Measurements from ENCODE around the gene DTNB.

The DTNB gene

GRCh38 chr2:25649786-25650185, 23.6 kb downstream of the DTNB start:
- TF ChIP-seq EZH2phosphoT487 (IDR thresholded peaks at IDR 0.05; ENCODE audit: low read depth) (no peak), CTCF (IDR thresholded peaks at IDR 0.05; ENCODE audit: low read depth, low read length) (no peak)
- no peak overlapping the region for H3K27ac ChIP-seq (ENCODE audit: low read length)
- H4K20me1 ChIP-seq (ENCODE audit: insufficient read depth, low read length), result 0 out of 2 replicates have a peak, but pooled peaks cover 7% of the 10 kb centered on the region
- H3K79me2 ChIP-seq (ENCODE audit: low read length), result no peaks in the 10 kb centered on the region
- peaks cover 3% of the 10 kb centered on the region for H3K36me3 ChIP-seq (replicated peaks; ENCODE audit: low read depth, low read length)
- H3K4me1 ChIP-seq (ENCODE audit: low read length), result no peaks in the 10 kb centered on the region
- no peaks in the 10 kb centered on the region for H3K27me3 ChIP-seq (ENCODE audit: low read depth, low read length)
- no peak overlapping the region for H3K4me2 ChIP-seq (ENCODE audit: low read length)
- no peak overlapping the region for H3K9ac ChIP-seq (ENCODE audit: low read length)
- H2AFZ ChIP-seq (ENCODE audit: low read depth, low read length), result no peak overlapping the region
- no peaks in the 10 kb centered on the region for H3K9me3 ChIP-seq (ENCODE audit: insufficient read depth, low read length)
- H3K4me3 ChIP-seq (ENCODE audit: low read length), result no peak overlapping the region

- H3K9me3 ChIP-seq (ENCODE audit: insufficient read depth, low read length), result no peaks in the 10 kb centered on the region
- no peaks in the 10 kb centered on the region for H3K36me3 ChIP-seq (replicated peaks; ENCODE audit: low read depth, low read length)
- no peak overlapping the region for H3K9ac ChIP-seq (ENCODE audit: low read length)
- H4K20me1 ChIP-seq (ENCODE audit: insufficient read depth, low read length), result no peaks in the 10 kb centered on the region
- no peaks in the 10 kb centered on the region for H3K79me2 ChIP-seq (ENCODE audit: low read length)
- no peak overlapping the region for H3K4me3 ChIP-seq (ENCODE audit: low read length)
- H2AFZ ChIP-seq (ENCODE audit: low read depth, low read length), result no peak overlapping the region
- no peaks in the 10 kb centered on the region for H3K4me1 ChIP-seq (ENCODE audit: low read length)
- TF ChIP-seq CTCF (IDR thresholded peaks at IDR 0.05; ENCODE audit: low read depth, low read length), result no peak
- H3K4me2 ChIP-seq (ENCODE audit: low read length), result no peak overlapping the region
- H3K27ac ChIP-seq (ENCODE audit: low read length), result no peak overlapping the region
- H3K27me3 ChIP-seq (ENCODE audit: low read depth, low read length), result no peaks in the 10 kb centered on the region
Observed at GRCh38 chr2:25642298-25642697, 31.1 kb downstream of the DTNB start.

- Histone ChIP-seq H3K4me2 (ENCODE audit: low read length) (no peak overlapping the region), H3K9me3 (ENCODE audit: insufficient read depth, low read length) (no peaks in the 10 kb centered on the region), H3K4me1 (ENCODE audit: low read length) (no peaks in the 10 kb centered on the region), H3K36me3 (replicated peaks; ENCODE audit: low read depth, low read length) (no peaks in the 10 kb centered on the region), H3K9ac (ENCODE audit: low read length) (no peak overlapping the region), H3K27ac (ENCODE audit: low read length) (no peak overlapping the region), H2AFZ (ENCODE audit: low read depth, low read length) (no peak overlapping the region), H4K20me1 (ENCODE audit: insufficient read depth, low read length) (no peaks in the 10 kb centered on the region), H3K4me3 (ENCODE audit: low read length) (no peak overlapping the region), H3K79me2 (ENCODE audit: low read length) (no peaks in the 10 kb centered on the region), H3K27me3 (ENCODE audit: low read depth, low read length) (no peaks in the 10 kb centered on the region)
- TF ChIP-seq EZH2phosphoT487 (IDR thresholded peaks at IDR 0.05; ENCODE audit: low read depth), result no peak
- no peak for TF ChIP-seq CTCF (IDR thresholded peaks at IDR 0.05; ENCODE audit: low read depth, low read length)
Observed at GRCh38 chr2:25639696-25640095, 33.7 kb downstream of the DTNB start.

GRCh38 chr2:25639131-25639530, 34.2 kb downstream of the DTNB start:
- TF ChIP-seq CTCF (IDR thresholded peaks at IDR 0.05; ENCODE audit: low read depth, low read length), result no peak
- no peak for TF ChIP-seq EZH2phosphoT487 (IDR thresholded peaks at IDR 0.05; ENCODE audit: low read depth)
- no peak overlapping the region for H3K27ac ChIP-seq (ENCODE audit: low read length)
- no peaks in the 10 kb centered on the region for H3K27me3 ChIP-seq (ENCODE audit: low read depth, low read length)
- no peak overlapping the region for H3K4me2 ChIP-seq (ENCODE audit: low read length)
- H3K4me3 ChIP-seq (ENCODE audit: low read length), result no peak overlapping the region
- no peaks in the 10 kb centered on the region for H3K9me3 ChIP-seq (ENCODE audit: insufficient read depth, low read length)
- no peaks in the 10 kb centered on the region for H4K20me1 ChIP-seq (ENCODE audit: insufficient read depth, low read length)
- H3K9ac ChIP-seq (ENCODE audit: low read length), result no peak overlapping the region
- H3K79me2 ChIP-seq (ENCODE audit: low read length), result no peaks in the 10 kb centered on the region
- no peaks in the 10 kb centered on the region for H3K4me1 ChIP-seq (ENCODE audit: low read length)
- H3K36me3 ChIP-seq (replicated peaks; ENCODE audit: low read depth, low read length), result no peaks in the 10 kb centered on the region
- no peak overlapping the region for H2AFZ ChIP-seq (ENCODE audit: low read depth, low read length)
